PC-9 (cell line): ENCODE measurements around the gene FFAR3. TPM values are rescaled to one million over a fixed set of nuclear protein-coding genes. Genes with fewer than 3 reads are reported as not detected.
"Not testable (repeated sequence)": the region's sequence is repeated elsewhere in the genome, so short reads cannot be mapped to it uniquely, and the experiment has no call there.

Experiments used
- BruUV-seq: library from RNA; stranded (reverse); fragments of 400-500 nt; replicated peaks from 2 replicates; lab custom pipeline; 2021; lab: Mats Ljungman, UMichigan
- CTCF ChIA-PET: fragments of 300-600 bp; sonication (Branson Sonifier 250); formaldehyde crosslinking; loops from one replicate; lab custom pipeline; 2022; ENCODE audit warnings: antibody characterized with exemption; lab: Charles Lee
- POLR2A ChIA-PET: fragments of 300-600 bp; sonication (Branson Sonifier 250); formaldehyde crosslinking; loops from one replicate; lab custom pipeline; 2022; ENCODE audit warnings: antibody characterized with exemption; ENCODE audit not compliant: unreplicated experiment; lab: Charles Lee
- DNase-seq, 2 experiments: peaks; one replicate each; pipeline versions ENCODE4 v3.0.0 to v3.0.0-alpha.2; 2015 to 2022; ENCODE audit warnings: mixed read lengths in 1 of 2
- H2AFZ ChIP-seq: fragments of 200-600 bp; sonication (generic); 2 replicates; pipeline ENCODE4 v1.8.1; 2017; ENCODE audit warnings: antibody characterized with exemption
- H3F3A ChIP-seq: fragments of 200-600 bp; sonication (generic); 2 replicates; pipeline ENCODE4 v1.8.1; 2017; ENCODE audit warnings: antibody characterized with exemption, mild to moderate bottlenecking, low read depth; ENCODE audit not compliant: insufficient read depth
- H3K27ac ChIP-seq: fragments of 200-600 bp; sonication (generic); 2 replicates; pipeline ENCODE4 v1.6.1; 2016; ENCODE audit warnings: mixed run types
- H3K27me3 ChIP-seq: fragments of 200-600 bp; sonication (generic); 2 replicates; pipeline ENCODE4 v1.6.1; 2016; ENCODE audit warnings: low read depth, mixed run types; ENCODE audit not compliant: insufficient read depth
- H3K36me3 ChIP-seq: fragments of 200-600 bp; sonication (generic); 2 replicates; pipeline ENCODE4 v1.6.1; 2016; ENCODE audit warnings: low read depth, mixed run types
- H3K4me1 ChIP-seq: fragments of 200-600 bp; sonication (generic); replicated peaks from 2 replicates; pipeline ENCODE4 v1.6.1; 2016; ENCODE audit warnings: mixed run types; ENCODE audit not compliant: insufficient read depth
- H3K4me2 ChIP-seq: fragments of 200-600 bp; sonication (generic); 2 replicates; pipeline ENCODE4 v1.6.1; 2017; ENCODE audit warnings: mixed run types
- H3K4me3 ChIP-seq: fragments of 200-600 bp; sonication (generic); 2 replicates; pipeline ENCODE4 v1.6.1; 2016; ENCODE audit warnings: mixed run types
- H3K79me2 ChIP-seq: fragments of 200-600 bp; sonication (generic); 2 replicates; pipeline ENCODE4 v1.6.1; 2017; ENCODE audit warnings: low read depth, mixed run types
- H3K9me2 ChIP-seq: fragments of 200-600 bp; sonication (generic); 2 replicates; pipeline ENCODE4 v1.8.1; 2017; ENCODE audit warnings: mild to moderate bottlenecking; ENCODE audit not compliant: insufficient read depth
- H3K9me3 ChIP-seq: fragments of 200-600 bp; sonication (generic); 2 replicates; pipeline ENCODE4 v1.8.1; 2016; ENCODE audit warnings: low read depth; ENCODE audit not compliant: insufficient read depth
- H4K20me1 ChIP-seq: fragments of 200-600 bp; sonication (generic); 2 replicates; pipeline ENCODE4 v1.8.1; 2017; ENCODE audit not compliant: insufficient read depth
- EZH2 ChIP-seq: fragments of 200-600 bp; sonication (generic); IDR thresholded peaks from 2 replicates; pipeline ENCODE4 v1.8.0; 2017; ENCODE audit warnings: antibody characterized with exemption, low read depth
- intact Hi-C: fragments of 100-400 bp; cut with micrococcal nuclease; formaldehyde crosslinking; loops from one replicate; pipeline ENCODE4 v1.10.0; 2022; ENCODE audit not compliant: unreplicated experiment
- total RNA-seq: library from RNA; stranded (reverse); gene quantifications from 2 replicates; pipeline ENCODE4 v1.2.3, GENCODE V29; 2021
- TF ChIP-seq, protein P1 (sequence below): fragments of 200-600 bp; sonication (generic); conservative IDR thresholded peaks from 2 replicates; pipeline ENCODE4 v1.6.1; 2017; ENCODE audit warnings: mixed run types, antibody characterized with exemption, mild to moderate bottlenecking, moderate library complexity

Gene FFAR3
- total RNA-seq, 1 experiment from 2014 or later = not detected

DNA sequence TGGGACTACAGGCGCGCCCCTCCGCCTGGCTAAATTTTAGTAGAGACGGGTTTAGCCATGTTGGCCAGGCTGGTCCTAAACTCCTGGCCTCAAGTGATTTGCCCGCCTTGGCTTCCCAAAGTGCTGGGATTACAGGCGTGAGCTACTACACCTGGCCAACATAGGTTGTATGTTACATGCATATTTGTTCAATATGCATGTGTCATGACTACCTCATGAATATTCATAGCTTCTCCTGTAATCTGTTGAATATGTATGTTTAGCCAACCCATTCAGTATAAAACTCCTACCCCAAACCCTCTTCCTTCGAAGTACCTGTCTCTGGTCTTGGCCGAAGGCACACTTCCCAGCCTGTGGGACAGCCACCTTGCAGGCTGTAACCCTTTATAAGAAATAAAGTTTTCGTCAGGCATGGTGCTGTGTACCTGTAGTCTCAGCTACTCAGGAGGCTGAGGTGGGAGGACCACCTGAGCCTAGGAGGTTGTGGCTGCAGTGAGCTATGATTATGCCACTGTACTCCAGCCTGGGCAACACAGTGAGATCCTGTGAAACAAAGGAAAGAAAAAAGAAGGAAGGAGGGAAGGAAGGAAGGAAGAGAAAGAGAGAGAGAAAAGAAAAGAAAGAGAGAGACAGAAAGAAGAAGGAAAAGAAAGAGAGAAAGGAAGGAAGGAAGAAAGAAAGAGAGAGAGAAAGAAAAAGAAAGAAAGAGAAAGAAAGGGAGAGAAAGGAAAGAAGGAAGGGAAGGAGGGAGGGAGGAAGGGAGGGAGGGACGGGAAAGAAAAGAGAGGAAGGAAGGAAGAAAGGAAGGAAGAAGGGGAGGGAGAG, 41.9 kb downstream of the FFAR3 start:
- TF ChIP-seq, protein P1, sequence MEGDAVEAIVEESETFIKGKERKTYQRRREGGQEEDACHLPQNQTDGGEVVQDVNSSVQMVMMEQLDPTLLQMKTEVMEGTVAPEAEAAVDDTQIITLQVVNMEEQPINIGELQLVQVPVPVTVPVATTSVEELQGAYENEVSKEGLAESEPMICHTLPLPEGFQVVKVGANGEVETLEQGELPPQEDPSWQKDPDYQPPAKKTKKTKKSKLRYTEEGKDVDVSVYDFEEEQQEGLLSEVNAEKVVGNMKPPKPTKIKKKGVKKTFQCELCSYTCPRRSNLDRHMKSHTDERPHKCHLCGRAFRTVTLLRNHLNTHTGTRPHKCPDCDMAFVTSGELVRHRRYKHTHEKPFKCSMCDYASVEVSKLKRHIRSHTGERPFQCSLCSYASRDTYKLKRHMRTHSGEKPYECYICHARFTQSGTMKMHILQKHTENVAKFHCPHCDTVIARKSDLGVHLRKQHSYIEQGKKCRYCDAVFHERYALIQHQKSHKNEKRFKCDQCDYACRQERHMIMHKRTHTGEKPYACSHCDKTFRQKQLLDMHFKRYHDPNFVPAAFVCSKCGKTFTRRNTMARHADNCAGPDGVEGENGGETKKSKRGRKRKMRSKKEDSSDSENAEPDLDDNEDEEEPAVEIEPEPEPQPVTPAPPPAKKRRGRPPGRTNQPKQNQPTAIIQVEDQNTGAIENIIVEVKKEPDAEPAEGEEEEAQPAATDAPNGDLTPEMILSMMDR = no peak
- TF ChIP-seq EZH2 = no peak
- BruUV-seq = no TSS peak
- CTCF ChIA-PET = no interaction called here

DNA sequence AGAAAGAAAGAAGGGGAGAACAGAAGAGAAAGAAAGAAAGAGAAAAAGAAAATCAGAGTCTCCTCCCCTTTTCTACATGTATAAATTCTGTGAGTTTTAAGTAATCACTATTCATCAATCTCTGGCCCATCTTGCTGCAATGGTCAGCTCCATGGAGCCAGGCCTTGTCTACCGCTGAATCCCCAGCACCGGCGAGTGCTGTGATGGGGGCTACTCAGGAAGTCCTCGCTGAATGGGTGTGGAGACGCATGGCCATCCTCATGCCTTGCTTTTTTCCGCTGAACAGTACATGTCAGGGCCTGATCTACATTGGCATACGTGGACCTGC, 42.5 kb downstream of the FFAR3 start:
- CTCF ChIA-PET = interaction anchor here (0.5 kb wide), 1 partner anchor 45 kb away, joined by 4 read pairs; no protein-coding TSS in a partner anchor
- no TSS peak for BruUV-seq

More for the DNA sequence above, 41.9 kb downstream of the FFAR3 start:
- H3K27ac ChIP-seq = no peak overlapping the region
- no peak overlapping the region for H3K4me3 ChIP-seq
- H3F3A ChIP-seq = peaks cover 4% of the 10 kb centered on the region; the same call in 1 of the 2 replicates
- no peaks in the 10 kb centered on the region for H3K9me2 ChIP-seq
- H4K20me1 ChIP-seq = no peaks in the 10 kb centered on the region; the same call in 1 of the 2 replicates
- no peaks in the 10 kb centered on the region for H3K36me3 ChIP-seq
- no peak overlapping the region for H2AFZ ChIP-seq
- no peaks in the 10 kb centered on the region for H3K9me3 ChIP-seq
- no peak overlapping the region for H3K4me2 ChIP-seq
- peaks cover 34% of the 10 kb centered on the region for H3K27me3 ChIP-seq
- intact Hi-C loops = no loop called here
- POLR2A ChIA-PET = no interaction called here
- no peaks in the 10 kb centered on the region for H3K4me1 ChIP-seq
- no peaks in the 10 kb centered on the region for H3K79me2 ChIP-seq
- DNase-seq = no peak

DNA sequence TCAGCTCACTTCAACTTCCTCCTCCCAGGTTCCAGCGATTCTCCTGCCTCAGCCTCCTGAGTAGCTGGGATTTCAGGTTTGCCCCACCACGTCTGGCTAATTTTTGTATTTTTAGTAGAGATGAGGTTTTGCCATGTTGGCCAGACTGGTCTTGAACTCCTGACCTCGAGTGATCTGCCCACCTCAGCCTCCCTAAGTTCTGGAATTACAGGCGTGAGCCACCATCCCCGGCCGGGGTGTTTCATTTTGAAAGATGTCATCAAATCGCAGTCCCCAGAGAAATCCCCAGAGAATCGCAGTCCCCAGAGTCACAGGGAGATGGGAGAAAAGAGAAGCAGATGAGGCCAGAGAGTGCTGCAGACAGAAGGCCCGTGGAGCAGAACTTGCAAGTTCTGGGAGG, 43.2 kb downstream of the FFAR3 start:
- DNase-seq, H3K79me2 ChIP-seq, H3K4me3 ChIP-seq, H2AFZ ChIP-seq, H4K20me1 ChIP-seq, H3K4me1 ChIP-seq, H3K36me3 ChIP-seq, intact Hi-C loops, H3F3A ChIP-seq, H3K9me2 ChIP-seq, H3K4me2 ChIP-seq, CTCF ChIA-PET, BruUV-seq, H3K27ac ChIP-seq, POLR2A ChIA-PET, H3K9me3 ChIP-seq: not testable (repeated sequence)
- peaks cover 39% of the 10 kb centered on the region for H3K27me3 ChIP-seq

More for the DNA sequence above, 42.5 kb downstream of the FFAR3 start:
- H4K20me1 ChIP-seq = no peaks in the 10 kb centered on the region; the same call in 1 of the 2 replicates
- peaks cover 4% of the 10 kb centered on the region; the same call in 1 of the 2 replicates for H3F3A ChIP-seq
- POLR2A ChIA-PET = interaction anchor here (0.6 kb wide), 1 partner anchor 93 kb away, joined by 5 read pairs; no protein-coding TSS in a partner anchor
- H3K27ac ChIP-seq = no peak overlapping the region
- H3K36me3 ChIP-seq = no peaks in the 10 kb centered on the region
- intact Hi-C loops = no loop called here
- no peaks in the 10 kb centered on the region for H3K4me1 ChIP-seq
- TF ChIP-seq, protein P1 = no peak
- TF ChIP-seq EZH2 = no peak
- no peaks in the 10 kb centered on the region for H3K9me3 ChIP-seq
- no peaks in the 10 kb centered on the region for H3K9me2 ChIP-seq
- no peak overlapping the region for H3K4me3 ChIP-seq
- H3K4me2 ChIP-seq = no peak overlapping the region
- H2AFZ ChIP-seq = no peak overlapping the region
- H3K79me2 ChIP-seq = no peaks in the 10 kb centered on the region
- H3K27me3 ChIP-seq = peaks cover 35% of the 10 kb centered on the region
- DNase-seq = no peak
